Ishikawa (cell line): ENCODE data around the gene ZBTB7C.

Source experiments
- CEBPB ChIP-seq: IDR thresholded peaks from 2 replicates; pipeline ENCODE4 v1.6.1; 2012
- CREB1 ChIP-seq: IDR thresholded peaks from 2 replicates; pipeline ENCODE4 v1.6.1; 2012; ENCODE audit warnings: low read depth
- EP300 ChIP-seq: IDR thresholded peaks from 2 replicates; pipeline ENCODE4 v1.6.1; 2012; ENCODE audit warnings: borderline replicate concordance
- RAD21 ChIP-seq: IDR thresholded peaks from 2 replicates; pipeline ENCODE4 v1.6.1; 2012; ENCODE audit warnings: low read depth
- TCF12 ChIP-seq: IDR thresholded peaks from 2 replicates; pipeline ENCODE4 v1.6.1; 2012; ENCODE audit warnings: low read depth
- YY1 ChIP-seq: IDR thresholded peaks from 2 replicates; pipeline ENCODE4 v1.6.1; 2012; ENCODE audit warnings: low read depth
- TF ChIP-seq, protein P1 (sequence below): IDR thresholded peaks from 2 replicates; pipeline ENCODE4 v1.6.1; 2012; ENCODE audit warnings: low read depth, mild to moderate bottlenecking

DNA sequence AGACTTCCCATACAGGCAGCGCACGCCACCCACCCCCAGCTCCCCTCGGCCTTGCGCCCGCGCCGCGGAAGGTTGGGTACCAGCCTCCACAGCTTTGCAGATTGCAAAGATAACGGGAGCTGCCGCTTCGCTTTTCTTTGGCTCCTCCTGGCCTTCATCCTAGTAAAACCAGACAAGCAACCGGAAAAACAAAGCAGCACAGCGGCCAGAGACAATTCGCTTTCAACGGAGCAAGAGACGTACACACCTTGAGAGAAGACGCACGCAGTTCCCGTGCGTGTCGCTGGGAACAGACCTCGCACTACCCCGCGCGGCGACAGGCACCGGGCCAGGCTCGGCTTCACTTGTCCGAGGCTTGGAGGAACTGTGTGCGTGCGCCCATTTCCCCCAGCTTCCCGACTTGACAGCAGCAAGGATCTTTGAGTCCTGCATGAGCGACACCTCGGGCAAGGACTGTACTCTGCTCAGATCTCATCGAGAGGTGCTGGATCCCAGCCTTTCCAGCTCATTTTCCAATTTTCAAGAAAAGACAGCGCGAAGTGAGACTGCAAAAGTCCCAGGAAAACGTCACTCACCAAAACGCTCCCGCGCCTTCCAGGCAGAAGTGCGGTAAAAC, 964 bp downstream of the ZBTB7C start:
- no peak for TF ChIP-seq EP300
- TF ChIP-seq CEBPB = no peak
- TF ChIP-seq, protein P1, sequence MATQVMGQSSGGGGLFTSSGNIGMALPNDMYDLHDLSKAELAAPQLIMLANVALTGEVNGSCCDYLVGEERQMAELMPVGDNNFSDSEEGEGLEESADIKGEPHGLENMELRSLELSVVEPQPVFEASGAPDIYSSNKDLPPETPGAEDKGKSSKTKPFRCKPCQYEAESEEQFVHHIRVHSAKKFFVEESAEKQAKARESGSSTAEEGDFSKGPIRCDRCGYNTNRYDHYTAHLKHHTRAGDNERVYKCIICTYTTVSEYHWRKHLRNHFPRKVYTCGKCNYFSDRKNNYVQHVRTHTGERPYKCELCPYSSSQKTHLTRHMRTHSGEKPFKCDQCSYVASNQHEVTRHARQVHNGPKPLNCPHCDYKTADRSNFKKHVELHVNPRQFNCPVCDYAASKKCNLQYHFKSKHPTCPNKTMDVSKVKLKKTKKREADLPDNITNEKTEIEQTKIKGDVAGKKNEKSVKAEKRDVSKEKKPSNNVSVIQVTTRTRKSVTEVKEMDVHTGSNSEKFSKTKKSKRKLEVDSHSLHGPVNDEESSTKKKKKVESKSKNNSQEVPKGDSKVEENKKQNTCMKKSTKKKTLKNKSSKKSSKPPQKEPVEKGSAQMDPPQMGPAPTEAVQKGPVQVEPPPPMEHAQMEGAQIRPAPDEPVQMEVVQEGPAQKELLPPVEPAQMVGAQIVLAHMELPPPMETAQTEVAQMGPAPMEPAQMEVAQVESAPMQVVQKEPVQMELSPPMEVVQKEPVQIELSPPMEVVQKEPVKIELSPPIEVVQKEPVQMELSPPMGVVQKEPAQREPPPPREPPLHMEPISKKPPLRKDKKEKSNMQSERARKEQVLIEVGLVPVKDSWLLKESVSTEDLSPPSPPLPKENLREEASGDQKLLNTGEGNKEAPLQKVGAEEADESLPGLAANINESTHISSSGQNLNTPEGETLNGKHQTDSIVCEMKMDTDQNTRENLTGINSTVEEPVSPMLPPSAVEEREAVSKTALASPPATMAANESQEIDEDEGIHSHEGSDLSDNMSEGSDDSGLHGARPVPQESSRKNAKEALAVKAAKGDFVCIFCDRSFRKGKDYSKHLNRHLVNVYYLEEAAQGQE = no peak
- no peak for TF ChIP-seq TCF12
- TF ChIP-seq RAD21 = no peak
- TF ChIP-seq YY1 = no peak
- TF ChIP-seq CREB1 = no peak
